Osteoblast (primary cell): ENCODE results near the gene NR2F1. TPM values are rescaled to one million over a fixed set of nuclear protein-coding genes. Genes with fewer than 3 reads are reported as not detected.

Experiments used
- DNase-seq: peaks from one replicate; pipeline ENCODE4 v3.0.0; 2011; ENCODE audit warnings: low spot score, mixed read lengths; ENCODE audit not compliant: insufficient read length; ENCODE audit errors: missing footprints
- H2AFZ ChIP-seq: 2 replicates; pipeline ENCODE4 v1.6.0; 2011; ENCODE audit warnings: mild to moderate bottlenecking, low read length
- H3K27ac ChIP-seq: 2 replicates; pipeline ENCODE4 v1.5.1; 2011; ENCODE audit warnings: mild to moderate bottlenecking, low read depth, low read length, moderate library complexity
- H3K27me3 ChIP-seq: 2 replicates; pipeline ENCODE4 v1.6.0; 2012; ENCODE audit warnings: mild to moderate bottlenecking, control low read depth, inconsistent platforms, low read length, moderate library complexity; ENCODE audit not compliant: insufficient read depth
- H3K36me3 ChIP-seq: 2 replicates; pipeline ENCODE4 v1.5.1; 2011; ENCODE audit warnings: mild to moderate bottlenecking, low read length, control low read depth, moderate library complexity; ENCODE audit not compliant: insufficient read depth
- H3K4me1 ChIP-seq: 2 replicates; pipeline ENCODE4 v1.5.1; 2011; ENCODE audit warnings: mild to moderate bottlenecking, low read length, control low read depth, moderate library complexity; ENCODE audit not compliant: insufficient read depth
- H3K4me2 ChIP-seq: 2 replicates; pipeline ENCODE4 v1.6.0; 2011; ENCODE audit warnings: mild to moderate bottlenecking, low read length; ENCODE audit not compliant: insufficient read depth
- H3K4me3 ChIP-seq: fragments of 200-600 bp; sonication (generic); 3 replicates; pipeline ENCODE4 v1.5.1; 2012; ENCODE audit warnings: mild to moderate bottlenecking, low read length, inconsistent platforms; ENCODE audit not compliant: insufficient read depth
- H3K79me2 ChIP-seq: 2 replicates; pipeline ENCODE4 v1.6.0; 2012; ENCODE audit warnings: mild to moderate bottlenecking, low read length, control low read depth, inconsistent platforms; ENCODE audit not compliant: insufficient read depth
- H3K9me3 ChIP-seq: 2 replicates; pipeline ENCODE4 v1.5.1; 2011; ENCODE audit warnings: low read depth, low read length, control low read depth
- H4K20me1 ChIP-seq: 2 replicates; pipeline ENCODE4 v1.6.0; 2012; ENCODE audit warnings: mild to moderate bottlenecking, low read length, control low read depth; ENCODE audit not compliant: insufficient read depth
- total RNA-seq: library from RNA; depleted of rRNA; stranded (reverse); fragments of >200 nt; gene quantifications from 2 replicates; pipeline ENCODE4 v1.2.3, GENCODE V29; 2012
- TF ChIP-seq, protein P1 (sequence below): IDR thresholded peaks from 2 replicates; pipeline ENCODE4 v1.5.1; 2011; ENCODE audit warnings: mild to moderate bottlenecking, low read depth, low read length, moderate library complexity; ENCODE audit errors: extremely low read depth

The NR2F1 gene
- total RNA-seq, 1 donor = 7.2 TPM

DNA sequence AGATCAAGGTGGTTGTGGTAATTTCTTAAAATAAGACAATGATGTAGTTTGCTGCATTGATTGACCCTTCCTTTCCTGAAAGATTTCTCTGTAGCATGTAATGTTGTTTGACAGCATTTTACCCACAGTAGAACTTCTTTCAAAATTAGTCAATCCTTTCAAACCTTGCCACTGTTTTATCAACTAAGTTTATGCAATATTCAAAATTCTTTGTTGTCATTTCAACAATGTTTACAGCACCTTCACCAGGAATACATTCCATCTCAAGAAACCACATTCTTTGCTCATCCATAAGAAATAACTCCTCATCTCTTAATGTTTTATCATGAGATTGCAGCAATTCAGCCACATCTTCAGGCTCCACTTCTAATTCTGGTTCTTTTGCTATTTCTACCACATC, 43.8 kb downstream of the NR2F1 start:
- Histone ChIP-seq H3K4me1 (no peaks in the 10 kb centered on the region), H2AFZ (no peak overlapping the region), H3K4me2 (no peak overlapping the region), H4K20me1 (no peaks in the 10 kb centered on the region), H3K4me3 (no peak overlapping the region), H3K9me3 (no peaks in the 10 kb centered on the region), H3K27ac (no peak overlapping the region), H3K27me3 (no peaks in the 10 kb centered on the region), H3K79me2 (no peaks in the 10 kb centered on the region), H3K36me3 (no peaks in the 10 kb centered on the region)
- no peak for DNase-seq
- TF ChIP-seq, protein P1, sequence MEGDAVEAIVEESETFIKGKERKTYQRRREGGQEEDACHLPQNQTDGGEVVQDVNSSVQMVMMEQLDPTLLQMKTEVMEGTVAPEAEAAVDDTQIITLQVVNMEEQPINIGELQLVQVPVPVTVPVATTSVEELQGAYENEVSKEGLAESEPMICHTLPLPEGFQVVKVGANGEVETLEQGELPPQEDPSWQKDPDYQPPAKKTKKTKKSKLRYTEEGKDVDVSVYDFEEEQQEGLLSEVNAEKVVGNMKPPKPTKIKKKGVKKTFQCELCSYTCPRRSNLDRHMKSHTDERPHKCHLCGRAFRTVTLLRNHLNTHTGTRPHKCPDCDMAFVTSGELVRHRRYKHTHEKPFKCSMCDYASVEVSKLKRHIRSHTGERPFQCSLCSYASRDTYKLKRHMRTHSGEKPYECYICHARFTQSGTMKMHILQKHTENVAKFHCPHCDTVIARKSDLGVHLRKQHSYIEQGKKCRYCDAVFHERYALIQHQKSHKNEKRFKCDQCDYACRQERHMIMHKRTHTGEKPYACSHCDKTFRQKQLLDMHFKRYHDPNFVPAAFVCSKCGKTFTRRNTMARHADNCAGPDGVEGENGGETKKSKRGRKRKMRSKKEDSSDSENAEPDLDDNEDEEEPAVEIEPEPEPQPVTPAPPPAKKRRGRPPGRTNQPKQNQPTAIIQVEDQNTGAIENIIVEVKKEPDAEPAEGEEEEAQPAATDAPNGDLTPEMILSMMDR = no peak

GRCh38 chr5:93632327-93632726, 49.3 kb downstream of the NR2F1 start:
- Histone ChIP-seq H3K4me1 (no peaks in the 10 kb centered on the region), H3K9me3 (no peaks in the 10 kb centered on the region), H3K79me2 (no peaks in the 10 kb centered on the region), H3K4me2 (no peak overlapping the region), H3K27ac (no peak overlapping the region), H4K20me1 (no peaks in the 10 kb centered on the region), H2AFZ (no peak overlapping the region), H3K4me3 (no peak overlapping the region), H3K27me3 (no peaks in the 10 kb centered on the region), H3K36me3 (no peaks in the 10 kb centered on the region)
- TF ChIP-seq, protein P1 = no peak
- DNase-seq = no peak

DNA sequence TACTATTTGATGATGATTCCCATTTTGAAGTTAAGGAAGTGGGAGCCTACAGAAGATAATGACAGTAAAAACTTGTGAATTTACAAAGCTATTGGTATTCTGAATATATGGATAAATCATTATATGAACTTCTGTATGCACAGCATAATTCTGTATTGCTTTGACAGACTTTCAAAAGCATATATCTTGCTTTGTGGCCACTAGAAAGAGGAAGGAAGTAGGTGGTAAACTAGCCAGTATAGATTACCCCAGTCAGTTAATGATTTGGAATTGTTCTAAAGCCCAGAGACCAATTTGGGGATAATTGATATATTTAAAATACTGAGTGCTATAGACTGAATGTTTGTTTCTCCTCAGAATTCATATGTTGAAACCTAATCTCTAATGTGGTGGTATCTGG, 53.0 kb downstream of the NR2F1 start:
- H3K9me3 ChIP-seq = no peaks in the 10 kb centered on the region
- H3K36me3 ChIP-seq = no peaks in the 10 kb centered on the region
- DNase-seq = no peak
- H3K4me1 ChIP-seq = no peaks in the 10 kb centered on the region
- H3K4me2 ChIP-seq = no peak overlapping the region
- no peaks in the 10 kb centered on the region for H4K20me1 ChIP-seq
- H3K27ac ChIP-seq = no peak overlapping the region
- H3K4me3 ChIP-seq = no peak overlapping the region
- no peaks in the 10 kb centered on the region for H3K79me2 ChIP-seq
- no peak overlapping the region for H2AFZ ChIP-seq
- TF ChIP-seq, protein P1 = no peak
- H3K27me3 ChIP-seq = no peaks in the 10 kb centered on the region

DNA sequence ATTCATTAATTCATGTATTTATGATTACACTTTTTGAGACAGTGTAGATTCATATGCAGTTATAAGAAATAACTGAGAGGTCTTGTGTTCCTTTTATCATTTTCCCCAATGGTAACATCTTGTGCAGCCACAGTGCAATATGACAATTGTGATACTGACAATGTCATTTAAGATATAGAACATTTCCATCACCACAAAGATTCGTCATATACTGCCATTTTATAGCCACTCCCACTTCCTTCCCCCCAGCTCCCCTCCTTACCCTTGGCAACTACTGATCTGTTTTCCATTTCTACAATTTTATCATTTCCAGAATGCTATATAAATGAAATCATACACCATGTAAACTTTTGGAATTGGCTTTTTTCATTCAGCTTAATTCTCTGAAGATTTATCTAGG, 53.8 kb downstream of the NR2F1 start:
- no peak for DNase-seq
- Histone ChIP-seq H4K20me1 (no peaks in the 10 kb centered on the region), H2AFZ (no peak overlapping the region), H3K4me2 (no peak overlapping the region), H3K27ac (no peak overlapping the region), H3K4me1 (no peaks in the 10 kb centered on the region), H3K27me3 (no peaks in the 10 kb centered on the region), H3K4me3 (no peak overlapping the region), H3K36me3 (no peaks in the 10 kb centered on the region), H3K9me3 (no peaks in the 10 kb centered on the region), H3K79me2 (no peaks in the 10 kb centered on the region)
- TF ChIP-seq, protein P1 = no peak
